DND-41 (cell line): ENCODE measurements around the gene SPATA12.

Experiments used
- ATAC-seq: fragments of 200-7000 bp; cut with Tn5 transposase; 3 replicates; pipeline ENCODE4 v1.9.1; 2021; ENCODE audit warnings: low read depth; ENCODE audit not compliant: insufficient read depth
- DNase-seq: peaks from one replicate; pipeline ENCODE4 v3.0.0-alpha.2; 2020
- H2AFZ ChIP-seq: 2 replicates; pipeline ENCODE4 v1.6.0; 2012; ENCODE audit warnings: low read depth, low read length
- H3K27ac ChIP-seq: 2 replicates; pipeline ENCODE4 v1.5.1; 2012; ENCODE audit warnings: low read length, inconsistent platforms
- H3K27me3 ChIP-seq: fragments of 200-600 bp; sonication (generic); 2 replicates; pipeline ENCODE4 v1.6.0; 2012; ENCODE audit warnings: low read length, mild to moderate bottlenecking, inconsistent platforms; ENCODE audit not compliant: insufficient read depth, poor library complexity
- H3K36me3 ChIP-seq: 2 replicates; pipeline ENCODE4 v1.5.1; 2012; ENCODE audit warnings: low read length, inconsistent platforms; ENCODE audit not compliant: insufficient read depth
- H3K4me1 ChIP-seq: 2 replicates; pipeline ENCODE4 v1.5.1; 2012; ENCODE audit warnings: mild to moderate bottlenecking, low read length; ENCODE audit not compliant: insufficient read depth
- H3K4me2 ChIP-seq: 2 replicates; pipeline ENCODE4 v1.6.0; 2012; ENCODE audit warnings: mild to moderate bottlenecking, moderate library complexity, low read length, inconsistent platforms; ENCODE audit not compliant: insufficient read depth
- H3K4me3 ChIP-seq, 2 experiments: fragments of 200-600 bp in 1 of 2; shearing (Covaris generic) in 1 of 2; 2 replicates each; pipeline ENCODE4 v1.5.1; 2012 to 2016; ENCODE audit warnings: inconsistent platforms in 2 of 2, low read length in 2 of 2, mild to moderate bottlenecking in 2 of 2, low read depth in 1 of 2, moderate library complexity in 1 of 2
- H3K79me2 ChIP-seq: 2 replicates; pipeline ENCODE4 v1.6.0; 2012; ENCODE audit warnings: low read length, inconsistent platforms; ENCODE audit not compliant: insufficient read depth
- H3K9ac ChIP-seq: 2 replicates; pipeline ENCODE4 v1.6.0; 2012; ENCODE audit warnings: low read depth, mild to moderate bottlenecking, inconsistent platforms, low read length, moderate library complexity
- H3K9me3 ChIP-seq: 2 replicates; pipeline ENCODE4 v1.5.1; 2012; ENCODE audit warnings: low read length, moderate library complexity, mild to moderate bottlenecking, inconsistent platforms; ENCODE audit not compliant: insufficient read depth, severe bottlenecking
- H4K20me1 ChIP-seq: 2 replicates; pipeline ENCODE4 v1.6.0; 2012; ENCODE audit warnings: low read length; ENCODE audit not compliant: insufficient read depth
- EZH2 ChIP-seq: IDR thresholded peaks from 3 replicates; pipeline ENCODE4 v1.6.1; 2012; ENCODE audit warnings: borderline replicate concordance, low read depth, mild to moderate bottlenecking, moderate library complexity, low read length, inconsistent platforms; ENCODE audit not compliant: severe bottlenecking
- TF ChIP-seq, protein P1 (sequence below): IDR thresholded peaks from 2 replicates; pipeline ENCODE4 v1.5.1; 2012; ENCODE audit warnings: borderline replicate concordance, low read length, moderate library complexity, mild to moderate bottlenecking; ENCODE audit not compliant: poor library complexity, severe bottlenecking; ENCODE audit errors: extremely low read depth

SPATA12 gene

GRCh38 chr3:57046101-57046765, 14.2 kb upstream of the SPATA12 start:
- no peaks in the 10 kb centered on the region for H3K4me1 ChIP-seq
- TF ChIP-seq, protein P1, sequence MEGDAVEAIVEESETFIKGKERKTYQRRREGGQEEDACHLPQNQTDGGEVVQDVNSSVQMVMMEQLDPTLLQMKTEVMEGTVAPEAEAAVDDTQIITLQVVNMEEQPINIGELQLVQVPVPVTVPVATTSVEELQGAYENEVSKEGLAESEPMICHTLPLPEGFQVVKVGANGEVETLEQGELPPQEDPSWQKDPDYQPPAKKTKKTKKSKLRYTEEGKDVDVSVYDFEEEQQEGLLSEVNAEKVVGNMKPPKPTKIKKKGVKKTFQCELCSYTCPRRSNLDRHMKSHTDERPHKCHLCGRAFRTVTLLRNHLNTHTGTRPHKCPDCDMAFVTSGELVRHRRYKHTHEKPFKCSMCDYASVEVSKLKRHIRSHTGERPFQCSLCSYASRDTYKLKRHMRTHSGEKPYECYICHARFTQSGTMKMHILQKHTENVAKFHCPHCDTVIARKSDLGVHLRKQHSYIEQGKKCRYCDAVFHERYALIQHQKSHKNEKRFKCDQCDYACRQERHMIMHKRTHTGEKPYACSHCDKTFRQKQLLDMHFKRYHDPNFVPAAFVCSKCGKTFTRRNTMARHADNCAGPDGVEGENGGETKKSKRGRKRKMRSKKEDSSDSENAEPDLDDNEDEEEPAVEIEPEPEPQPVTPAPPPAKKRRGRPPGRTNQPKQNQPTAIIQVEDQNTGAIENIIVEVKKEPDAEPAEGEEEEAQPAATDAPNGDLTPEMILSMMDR, result no peak
- TF ChIP-seq EZH2, result no peak

DNA sequence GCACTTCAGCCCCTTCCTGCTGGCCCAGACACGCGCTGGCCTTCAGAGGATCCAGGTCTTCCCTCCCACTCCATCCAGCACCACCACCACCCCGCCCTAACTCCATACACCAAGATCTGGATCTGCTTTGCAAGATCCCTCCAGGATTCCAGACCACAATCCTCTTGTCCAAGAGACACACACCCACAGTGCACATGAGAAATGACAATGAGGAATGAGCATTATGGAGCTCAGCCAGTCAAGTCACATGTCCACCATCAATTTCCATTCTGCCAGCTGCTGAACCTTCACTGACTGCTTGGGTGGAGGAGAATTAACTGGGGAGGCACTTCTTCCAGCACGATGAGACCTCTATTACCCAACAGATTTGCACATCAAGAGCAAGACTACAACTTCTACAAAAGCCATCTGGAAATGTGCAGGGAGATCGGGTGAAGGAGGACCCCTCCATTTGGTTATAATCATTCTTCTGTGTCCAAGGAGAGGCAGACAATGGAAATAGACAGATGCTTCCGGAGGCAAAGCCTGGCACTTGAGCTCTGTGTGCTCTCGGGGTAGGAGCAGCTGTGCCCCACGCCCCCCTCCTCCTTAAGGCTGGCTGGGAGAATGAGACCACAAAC, 12.3 kb upstream of the SPATA12 start:
- Histone ChIP-seq H2AFZ (no peak overlapping the region), H3K4me1 (no peaks in the 10 kb centered on the region), H3K36me3 (no peaks in the 10 kb centered on the region), H3K27ac (no peak overlapping the region), H3K4me3 (no peak overlapping the region), H3K9me3 (no peaks in the 10 kb centered on the region), H3K27me3 (peaks cover 14% of the 10 kb centered on the region), H3K79me2 (no peaks in the 10 kb centered on the region), H4K20me1 (no peaks in the 10 kb centered on the region), H3K4me2 (no peak overlapping the region), H3K9ac (no peak overlapping the region)
- DNase-seq (no peak), ATAC-seq (no peak; the same call in 2 of the 3 replicates)
- no peak for TF ChIP-seq EZH2
- TF ChIP-seq, protein P1, result no peak

More at GRCh38 chr3:57046101-57046765, 14.2 kb upstream of the SPATA12 start:
- DNase-seq (no peak), ATAC-seq (no peak)
- Histone ChIP-seq H3K79me2 (no peaks in the 10 kb centered on the region), H3K36me3 (no peaks in the 10 kb centered on the region), H3K9me3 (no peaks in the 10 kb centered on the region), H3K4me2 (no peak overlapping the region), H2AFZ (no peak overlapping the region), H3K9ac (no peak overlapping the region), H3K4me3 (no peak overlapping the region), H3K27me3 (peaks cover 17% of the 10 kb centered on the region), H4K20me1 (no peaks in the 10 kb centered on the region), H3K27ac (no peak overlapping the region)

- Histone ChIP-seq H3K79me2 (no peaks in the 10 kb centered on the region), H3K4me3 (no peak overlapping the region), H3K4me2 (no peak overlapping the region), H3K9me3 (no peaks in the 10 kb centered on the region), H3K9ac (no peak overlapping the region), H2AFZ (no peak overlapping the region), H4K20me1 (no peaks in the 10 kb centered on the region), H3K36me3 (no peaks in the 10 kb centered on the region), H3K27ac (no peak overlapping the region), H3K4me1 (no peaks in the 10 kb centered on the region), H3K27me3 (peaks cover 14% of the 10 kb centered on the region)
- ATAC-seq (no peak; the same call in 2 of the 3 replicates), DNase-seq (no peak)
- TF ChIP-seq EZH2, result no peak
- TF ChIP-seq, protein P1, result no peak
These were observed 11.7 kb upstream of the SPATA12 start for GRCh38 chr3:57048728-57049127.
